Measurements from ENCODE around the gene APOBEC3H.
"Not testable (repeated sequence)": the region's sequence is repeated elsewhere in the genome, so short reads cannot be mapped to it uniquely, and the experiment has no call there.

Gene APOBEC3H

GRCh38 chr22:39097098-39098020 lies at the start of gene APOBEC3H:
Gene APOBEC3H, plus strand, starts transcription at chr22:39097244. Its CDS starts 3,035 bp downstream, at chr22:39100279.
- TF ChIP-seq GATA1 (IDR thresholded peaks at IDR 0.05; ENCODE audit: low read depth, low read length) (no peak), POLR2A (IDR thresholded peaks at IDR 0.05; ENCODE audit: low read length) (no peak)
- DNase-seq: peak; percentile 51 to 67

GRCh38 chr22:39049486-39049885 lies 47.6 kb upstream of the APOBEC3H start:
- DNase-seq: not testable (repeated sequence)

DNA sequence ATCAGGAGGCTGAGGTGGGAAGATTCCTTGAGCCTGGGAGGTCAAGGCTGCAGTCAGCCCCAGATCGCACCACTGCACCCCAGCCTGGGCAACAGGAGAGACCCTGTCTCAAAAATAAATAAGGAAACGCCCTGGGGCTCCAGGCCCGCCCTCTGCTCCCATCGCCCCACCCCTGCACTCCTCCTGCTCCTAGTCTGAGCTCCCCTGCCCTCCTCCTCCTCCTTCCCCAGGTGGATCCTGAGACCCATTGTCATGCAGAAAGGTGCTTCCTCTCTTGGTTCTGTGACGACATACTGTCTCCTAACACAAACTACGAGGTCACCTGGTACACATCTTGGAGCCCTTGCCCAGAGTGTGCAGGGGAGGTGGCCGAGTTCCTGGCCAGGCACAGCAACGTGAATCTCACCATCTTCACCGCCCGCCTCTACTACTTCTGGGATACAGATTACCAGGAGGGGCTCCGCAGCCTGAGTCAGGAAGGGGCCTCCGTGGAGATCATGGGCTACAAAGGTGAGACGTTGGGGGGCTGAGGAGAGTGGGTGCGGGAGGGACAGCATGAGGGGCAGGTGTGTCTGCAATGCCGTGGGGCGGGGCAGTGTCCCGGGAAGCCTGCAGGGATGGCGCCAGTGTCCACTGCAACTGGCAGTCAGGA lies 45.1 kb upstream of the APOBEC3H start:
- not testable (repeated sequence) for DNase-seq

GRCh38 chr22:39055658-39056057 lies 41.4 kb upstream of the APOBEC3H start:
- DNase-seq: no peak
- no peak for TF ChIP-seq POLR2A (IDR thresholded peaks at IDR 0.05; ENCODE audit: low read length)

DNA sequence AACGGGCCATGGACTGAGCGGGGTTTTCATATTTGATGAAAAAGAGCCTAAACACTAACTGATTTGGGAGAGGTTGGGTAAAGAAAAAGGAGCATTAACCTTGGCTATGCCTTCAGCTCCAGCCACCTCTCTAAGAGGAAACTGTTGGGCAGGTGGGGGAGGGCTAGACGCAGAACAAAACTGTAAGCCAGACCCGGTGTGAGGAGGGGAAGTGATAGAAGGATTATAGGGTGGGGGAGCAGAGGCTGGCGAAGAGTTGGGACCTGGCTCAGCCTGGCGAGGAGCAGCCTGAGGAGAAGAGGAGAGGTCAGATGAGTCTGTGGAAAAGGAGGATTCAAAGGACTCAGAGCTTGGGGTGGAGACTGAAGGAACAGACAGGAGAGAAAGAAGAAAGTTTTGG lies 35.8 kb upstream of the APOBEC3H start:
- DNase-seq: not testable (repeated sequence)

DNA sequence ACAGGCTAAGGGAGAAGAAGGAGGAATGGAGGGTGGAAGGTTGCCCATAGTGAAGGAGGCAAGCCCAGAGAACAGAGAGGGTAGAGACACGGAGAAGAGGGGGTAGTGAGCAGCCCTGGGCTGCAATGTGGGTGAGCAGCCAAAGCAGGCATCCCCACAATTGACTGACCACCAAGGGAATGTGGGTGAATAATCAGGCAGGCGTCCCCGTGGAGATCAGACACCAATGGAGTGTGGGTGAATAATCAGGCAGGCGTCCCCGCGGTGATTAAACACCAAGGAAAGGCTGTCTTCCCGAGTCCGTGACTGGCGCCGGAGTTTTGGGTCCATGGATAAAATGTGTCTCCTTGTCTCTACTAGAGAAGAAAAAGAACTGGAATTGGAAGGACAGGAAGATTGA lies 35.1 kb upstream of the APOBEC3H start:
- not testable (repeated sequence) for DNase-seq

DNA sequence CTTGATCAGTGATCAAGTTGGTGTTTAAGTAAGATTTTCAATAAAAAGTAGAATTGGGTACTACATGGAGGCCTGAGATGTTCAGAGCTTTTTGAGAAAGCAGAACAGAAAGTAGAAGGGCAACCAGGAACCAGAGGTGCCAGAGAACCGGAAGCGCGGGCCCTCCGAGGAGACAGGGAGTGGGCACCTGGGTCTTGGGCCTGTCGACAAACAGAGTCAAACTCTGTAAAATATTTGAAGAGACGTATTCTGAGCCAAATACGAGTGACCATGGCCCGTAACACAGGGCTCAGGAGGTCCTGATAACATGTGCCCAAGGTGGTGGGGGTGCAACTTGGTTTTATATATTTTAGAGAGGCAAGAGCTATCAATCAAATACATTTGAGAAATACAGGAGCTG lies 33.1 kb upstream of the APOBEC3H start:
- DNase-seq: not testable (repeated sequence)

GRCh38 chr22:39066442-39067276 lies 30.4 kb upstream of the APOBEC3H start:
- not testable (repeated sequence) for DNase-seq

- no peak for TF ChIP-seq GATA1 (IDR thresholded peaks at IDR 0.05; ENCODE audit: low read depth, low read length)
- no peak for TF ChIP-seq POLR2A (IDR thresholded peaks at IDR 0.05; ENCODE audit: low read length)
Observed at GRCh38 chr22:39068033-39068785, 28.8 kb upstream of the APOBEC3H start.

GRCh38 chr22:39070186-39070585 lies 26.9 kb upstream of the APOBEC3H start:
- no peak for TF ChIP-seq POLR2A (IDR thresholded peaks at IDR 0.05; ENCODE audit: low read length)
- no peak for TF ChIP-seq GATA1 (IDR thresholded peaks at IDR 0.05; ENCODE audit: low read depth, low read length)
- DNase-seq: no peak

More at GRCh38 chr22:39068033-39068785, 28.8 kb upstream of the APOBEC3H start:
- DNase-seq: no peak

DNA sequence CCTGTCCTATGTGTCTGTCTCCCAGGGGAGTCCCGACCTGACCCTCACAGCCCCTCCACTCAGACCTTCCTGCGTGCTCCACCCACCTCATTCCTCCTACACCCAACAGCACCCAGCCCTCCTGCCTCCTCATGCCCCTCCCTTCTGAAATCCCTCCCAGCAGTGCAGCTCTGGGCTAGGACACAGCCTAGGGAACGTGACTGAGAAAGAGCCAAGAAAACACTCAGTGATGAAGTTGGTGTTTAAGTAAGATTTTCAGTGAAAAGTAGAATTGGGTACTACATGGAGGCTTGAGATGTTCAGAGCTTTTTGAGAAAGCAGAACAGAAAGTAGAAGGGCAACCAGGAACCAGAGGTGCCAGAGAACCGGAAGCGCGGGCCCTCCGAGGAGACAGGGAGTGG lies 24.5 kb upstream of the APOBEC3H start:
- DNase-seq: not testable (repeated sequence)

DNA sequence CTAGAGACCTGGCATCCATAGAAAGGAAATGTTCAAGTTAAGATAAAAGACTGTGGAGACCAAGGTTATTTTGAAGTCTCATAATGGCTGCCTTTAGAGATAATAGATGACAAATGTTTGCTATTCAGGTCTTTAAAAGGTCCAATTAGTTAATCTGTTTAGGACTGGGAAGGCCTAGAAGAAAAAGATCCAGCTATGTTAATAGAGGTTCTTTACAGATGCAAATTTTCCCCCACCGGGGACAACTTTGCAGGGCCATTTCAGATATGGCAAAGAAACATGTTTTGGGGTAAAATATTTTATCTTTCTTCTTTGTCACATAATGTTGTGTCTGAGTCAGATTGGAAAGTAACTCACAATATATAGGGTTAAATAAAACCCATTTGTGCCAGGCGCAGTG lies 23.1 kb upstream of the APOBEC3H start:
- TF ChIP-seq POLR2A (IDR thresholded peaks at IDR 0.05; ENCODE audit: low read length): no peak
- no peak for TF ChIP-seq GATA1 (IDR thresholded peaks at IDR 0.05; ENCODE audit: low read depth, low read length)
- no peak for DNase-seq

DNA sequence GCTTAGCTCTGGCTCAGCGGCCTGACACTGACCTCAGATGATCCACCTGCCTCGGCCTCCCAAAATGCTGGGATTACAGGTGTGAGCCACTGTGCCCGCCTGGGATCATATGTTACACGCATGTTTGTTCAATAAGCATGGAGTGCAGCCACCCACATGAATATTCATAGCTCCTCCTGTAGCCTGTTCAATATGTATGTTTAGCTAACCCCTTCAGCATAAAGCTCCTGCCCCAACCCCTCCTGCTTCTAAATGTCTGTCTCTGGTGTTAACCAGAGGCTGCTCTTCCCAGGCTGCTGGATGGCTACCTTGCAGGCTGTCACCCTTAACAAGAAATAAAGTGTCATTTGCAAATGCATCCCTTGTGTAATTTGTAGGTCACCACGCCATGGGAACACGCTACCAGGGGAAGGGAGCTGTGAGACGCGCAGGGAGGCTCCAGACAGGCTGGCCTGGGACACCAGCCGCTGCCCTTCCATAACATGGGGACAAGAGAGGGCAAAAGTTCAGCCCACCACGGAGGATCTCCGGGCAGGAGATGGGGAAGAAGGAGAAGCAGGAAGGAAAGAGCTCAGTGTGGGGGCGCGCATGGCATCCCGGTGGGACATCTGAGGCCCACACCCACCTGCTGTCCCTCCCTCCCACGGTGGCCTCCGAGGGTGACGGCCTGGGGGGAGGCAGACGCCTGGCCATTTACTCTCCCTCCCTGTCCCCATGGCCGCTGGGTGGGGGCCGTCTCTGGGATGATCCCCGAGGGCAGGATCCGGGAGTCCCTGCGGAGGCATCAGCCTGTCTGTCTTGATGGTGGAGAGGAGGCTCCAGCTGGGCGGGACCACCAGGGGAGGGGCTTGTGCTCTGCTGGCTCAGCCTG lies 20.7 kb upstream of the APOBEC3H start:
- peak in 1 of 2 experiments; percentile 9 for DNase-seq
